ENCODE results near the gene TNFAIP1.
A peak's percentile ranks its signal among the peaks of the same experiment; 100 is the strongest.
"Not testable (repeated sequence)": the region's sequence is repeated elsewhere in the genome, so short reads cannot be mapped to it uniquely, and the experiment has no call there.

The TNFAIP1 gene, protein sequence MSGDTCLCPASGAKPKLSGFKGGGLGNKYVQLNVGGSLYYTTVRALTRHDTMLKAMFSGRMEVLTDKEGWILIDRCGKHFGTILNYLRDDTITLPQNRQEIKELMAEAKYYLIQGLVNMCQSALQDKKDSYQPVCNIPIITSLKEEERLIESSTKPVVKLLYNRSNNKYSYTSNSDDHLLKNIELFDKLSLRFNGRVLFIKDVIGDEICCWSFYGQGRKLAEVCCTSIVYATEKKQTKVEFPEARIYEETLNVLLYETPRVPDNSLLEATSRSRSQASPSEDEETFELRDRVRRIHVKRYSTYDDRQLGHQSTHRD
- 24.7 to 37.0 (median 30.9) reads per million in 3 experiments for total RNA-seq

DNA sequence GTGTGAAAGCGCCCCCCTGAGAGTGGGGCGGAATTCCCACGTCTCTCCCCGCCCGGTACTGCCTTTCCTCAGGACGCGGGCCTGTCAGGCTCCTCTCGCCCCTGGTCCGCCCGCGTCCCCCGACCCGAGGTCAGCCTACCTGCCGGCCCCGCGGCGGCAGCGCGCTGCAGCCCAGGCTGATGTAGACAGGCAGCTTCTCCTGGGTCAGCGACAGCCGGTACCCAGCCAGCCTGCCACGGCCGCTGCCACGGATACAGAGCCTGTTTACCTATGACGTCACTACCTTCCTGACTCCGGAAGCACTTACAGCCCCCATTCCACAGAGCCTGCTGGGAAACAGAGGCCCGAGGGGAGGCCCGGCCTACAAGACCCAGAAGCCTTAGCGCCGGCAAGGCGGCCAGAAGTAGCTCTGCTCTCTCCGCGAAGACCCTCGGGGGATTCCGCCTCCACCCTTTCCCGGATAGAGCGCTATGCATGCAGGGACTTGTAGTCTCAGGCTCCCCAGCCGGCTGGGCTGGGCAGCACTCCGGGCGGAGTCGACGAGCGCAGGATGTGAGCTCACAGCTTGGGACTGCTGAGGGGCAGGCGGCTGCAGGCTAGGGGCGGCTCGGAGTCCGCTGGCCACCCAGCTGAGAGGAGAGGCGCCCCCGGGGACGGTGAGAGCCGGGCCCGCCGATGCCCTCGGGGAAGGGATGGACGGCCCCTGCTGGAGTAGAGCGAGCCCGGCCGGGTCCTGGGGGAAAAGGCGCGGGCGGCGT lies at the start of gene TNFAIP1, which contains the start of gene IFT20:
Gene TNFAIP1 (plus strand): TSS at position 561 of the 758 bp plus-strand sequence. CDS start 3,761 bp downstream, outside the sequence.
Gene IFT20 (minus strand): TSS at position 272 of the 758 bp plus-strand sequence. CDS start 3,487 bp downstream, outside the sequence.
- peak; percentile 99 for DNase-seq

DNA sequence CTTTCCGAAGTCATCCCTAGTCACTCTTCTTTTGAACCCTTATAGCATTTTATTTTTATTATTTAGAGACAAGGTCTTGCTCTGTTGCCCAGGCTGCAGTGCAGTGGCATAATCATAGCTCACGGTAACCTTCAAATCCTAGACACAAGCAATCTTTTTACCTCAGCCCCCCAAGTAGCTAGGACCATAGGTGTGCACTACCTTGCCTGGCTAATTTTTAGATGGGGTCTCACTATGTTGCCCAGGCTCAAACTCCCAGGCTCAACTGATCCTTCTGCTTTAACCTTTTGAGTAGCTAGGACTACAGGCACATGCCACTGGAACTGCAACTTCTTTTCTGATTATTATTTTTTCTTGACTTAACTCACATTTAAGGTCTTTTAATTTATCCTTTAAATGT lies 49.6 kb upstream of the TNFAIP1 start:
- DNase-seq, result no peak

DNA sequence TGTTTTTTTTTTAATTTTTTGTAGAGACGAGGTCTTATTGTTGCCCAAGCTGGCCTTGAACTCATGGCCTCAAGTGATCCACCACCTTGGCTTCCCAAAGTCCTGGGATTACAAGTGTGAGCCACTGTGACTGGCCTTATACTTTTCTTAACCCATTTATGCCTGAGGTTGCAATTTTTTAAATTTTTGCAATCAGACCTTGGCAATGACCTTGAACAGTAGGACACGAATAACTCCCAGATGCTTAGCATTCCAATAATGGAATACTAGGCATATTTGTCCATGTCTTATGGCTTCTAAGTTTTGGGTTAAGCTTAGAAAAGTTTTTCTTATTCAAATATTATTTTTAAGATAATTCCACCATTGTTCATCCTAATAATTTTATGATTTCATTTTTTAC lies 44.9 kb upstream of the TNFAIP1 start:
- DNase-seq, result no peak

DNA sequence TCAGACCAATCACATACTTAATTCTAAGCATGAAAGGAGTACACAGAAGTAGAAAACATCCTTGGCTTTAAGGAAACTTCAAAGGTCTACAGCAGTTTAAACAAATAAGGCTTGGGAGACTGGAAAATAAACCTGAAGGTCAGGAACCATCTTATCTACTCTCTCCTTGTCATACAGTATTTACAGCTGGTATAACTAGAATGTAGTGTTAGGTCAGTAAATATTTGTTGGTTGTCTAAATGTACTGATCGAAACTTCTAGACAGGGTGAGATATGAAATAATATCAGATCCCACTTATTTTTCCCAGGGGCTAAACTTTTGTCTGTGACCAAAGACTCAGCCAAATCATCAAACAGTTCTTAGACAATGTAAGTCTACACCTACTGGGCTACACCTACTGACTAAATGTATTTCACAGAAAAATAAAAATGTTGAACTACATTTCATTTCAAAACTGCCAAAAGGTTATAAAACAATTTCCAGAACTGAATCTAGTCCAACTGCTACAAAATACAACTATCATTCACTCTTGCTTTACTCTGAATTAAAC lies 43.7 kb upstream of the TNFAIP1 start:
- DNase-seq, result no peak

DNA sequence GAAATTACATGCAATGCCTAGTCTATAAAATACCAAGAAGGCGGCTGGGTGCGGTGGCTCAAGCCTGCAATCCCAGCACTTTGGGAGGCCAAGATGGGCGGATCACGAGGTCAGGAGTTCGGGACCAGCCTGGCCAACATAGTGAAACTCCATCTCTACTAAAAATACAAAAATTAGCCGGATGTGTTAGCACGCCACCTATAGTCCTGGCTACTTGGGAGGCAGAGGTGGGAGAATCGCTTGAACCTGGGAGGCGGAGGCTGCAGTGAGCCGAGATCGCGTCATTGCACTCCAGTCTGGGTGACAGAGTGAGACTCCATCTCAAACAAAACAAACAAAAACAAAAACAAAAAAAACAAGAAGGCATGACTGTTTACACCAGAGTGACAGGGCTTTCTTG lies 42.7 kb upstream of the TNFAIP1 start:
- DNase-seq, result not testable (repeated sequence)

DNA sequence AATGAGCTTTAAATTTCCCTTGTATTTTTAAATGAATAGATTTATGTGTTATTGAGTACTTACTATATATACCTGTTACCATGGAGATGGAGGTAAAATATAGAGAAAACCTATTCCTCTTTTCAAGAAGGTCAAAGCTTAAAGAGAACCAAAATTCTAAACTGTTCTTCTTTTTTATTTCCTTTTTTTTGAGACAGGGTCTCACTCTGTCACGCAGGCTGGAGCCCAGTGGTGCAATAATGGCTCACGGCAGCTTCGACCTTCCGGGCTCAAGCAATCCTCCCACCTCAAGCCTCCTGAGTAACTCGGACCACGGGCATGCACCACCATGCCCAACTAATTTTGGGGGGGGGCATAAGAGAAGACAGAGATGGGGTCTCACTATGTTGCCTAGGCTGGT lies 41.6 kb upstream of the TNFAIP1 start:
- DNase-seq, result no peak

DNA sequence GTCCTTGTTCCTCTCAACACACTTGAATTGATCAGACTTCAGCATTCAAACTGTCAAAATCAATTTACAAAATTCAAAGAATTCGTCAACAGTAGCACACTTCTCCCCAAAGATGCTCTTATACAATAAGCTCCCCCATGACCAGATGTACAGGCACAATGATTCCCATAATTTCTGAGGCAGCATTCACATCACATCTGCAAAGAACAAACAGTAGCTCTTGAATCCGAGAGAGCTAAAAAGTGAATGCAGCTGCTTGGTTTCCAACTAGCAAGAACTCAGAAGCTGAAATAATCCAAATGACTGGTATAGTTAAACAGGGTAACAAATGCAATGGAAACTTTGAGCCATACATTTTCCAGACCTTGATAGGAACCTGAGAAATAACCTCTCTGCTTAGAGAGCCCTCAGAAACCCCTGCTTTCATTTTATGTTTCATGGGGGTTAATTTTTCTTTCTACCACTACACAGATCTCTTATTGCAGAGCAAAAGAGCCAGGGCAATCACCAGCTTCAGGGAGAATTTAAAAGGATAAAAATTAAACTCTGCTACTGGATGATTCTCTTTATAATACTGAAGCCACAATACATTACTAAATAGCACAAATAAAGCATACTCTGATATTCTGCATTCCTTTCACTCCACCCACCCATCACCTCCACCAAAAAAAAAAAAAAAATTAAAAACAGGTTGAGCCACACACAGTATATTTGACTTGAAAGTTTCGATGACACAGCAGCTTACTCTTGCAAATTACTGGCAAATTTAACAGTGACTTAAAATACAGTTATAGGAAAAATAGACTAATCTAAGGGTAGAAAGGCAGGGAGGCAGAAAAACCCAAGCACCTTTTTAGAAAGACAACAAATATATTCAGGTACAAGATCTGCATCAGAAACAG lies 39.6 kb upstream of the TNFAIP1 start:
- no peak for DNase-seq

DNA sequence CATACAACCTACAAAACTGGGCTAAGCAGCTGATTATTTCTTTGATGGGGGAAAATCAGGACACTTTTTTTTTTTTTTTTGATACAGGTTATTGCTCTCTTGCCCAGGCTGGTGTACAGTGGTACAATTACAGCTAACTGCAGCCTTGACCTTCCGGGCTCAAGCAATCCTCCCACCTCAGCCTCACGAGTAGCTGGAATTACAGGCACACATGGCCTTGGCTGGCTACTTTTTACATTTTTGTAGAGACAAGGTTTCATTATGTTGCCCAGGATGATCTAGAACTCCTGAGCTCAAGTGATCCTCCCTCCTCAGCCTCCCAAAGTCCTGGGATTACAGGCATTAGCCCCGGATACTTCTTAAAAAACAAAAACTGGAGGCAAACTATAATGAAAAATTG lies 37.1 kb upstream of the TNFAIP1 start:
- DNase-seq, result no peak

DNA sequence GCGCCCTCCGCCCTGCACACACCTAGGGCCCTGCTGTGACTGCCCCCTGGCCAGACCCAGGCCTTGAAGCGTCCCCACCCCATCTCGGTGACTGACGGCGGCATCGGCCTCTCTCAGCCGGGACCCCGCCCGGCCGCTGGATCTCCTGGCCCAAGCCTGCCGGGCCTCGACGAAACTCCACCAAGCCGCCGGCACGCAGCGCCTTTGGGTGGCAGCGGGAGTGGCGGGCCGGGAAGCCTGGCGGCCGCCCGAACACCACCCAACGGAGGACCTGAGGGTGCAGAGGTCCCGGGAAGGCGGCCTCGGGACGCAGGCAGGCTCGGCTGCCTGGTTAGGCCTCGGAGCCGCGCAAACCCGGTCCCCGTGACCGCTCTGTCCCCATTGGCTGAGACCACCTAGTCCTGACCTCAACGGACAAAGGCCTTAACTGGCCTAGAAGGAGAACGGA lies 28.6 kb upstream of the TNFAIP1 start:
- DNase-seq, result no peak

DNA sequence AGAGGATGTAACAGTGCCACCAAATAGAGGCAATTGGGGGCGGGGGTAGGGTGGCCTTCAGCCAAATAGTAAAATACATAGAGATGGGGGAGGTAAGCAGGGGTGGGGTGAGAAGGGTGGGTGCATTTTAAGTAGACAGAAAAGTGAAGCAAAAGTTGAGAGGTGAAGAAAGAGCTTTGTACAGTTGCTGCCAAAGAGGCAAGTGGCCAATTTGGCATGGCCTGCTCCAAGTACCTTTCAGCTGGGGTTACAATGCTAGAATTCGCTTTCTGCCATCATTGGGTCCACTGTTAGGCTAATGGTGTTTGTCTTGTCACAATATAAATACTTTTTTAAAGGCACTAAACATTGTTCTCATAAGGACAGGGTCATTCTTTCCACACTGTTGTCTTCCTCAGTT lies 21.7 kb upstream of the TNFAIP1 start:
- no peak for DNase-seq

DNA sequence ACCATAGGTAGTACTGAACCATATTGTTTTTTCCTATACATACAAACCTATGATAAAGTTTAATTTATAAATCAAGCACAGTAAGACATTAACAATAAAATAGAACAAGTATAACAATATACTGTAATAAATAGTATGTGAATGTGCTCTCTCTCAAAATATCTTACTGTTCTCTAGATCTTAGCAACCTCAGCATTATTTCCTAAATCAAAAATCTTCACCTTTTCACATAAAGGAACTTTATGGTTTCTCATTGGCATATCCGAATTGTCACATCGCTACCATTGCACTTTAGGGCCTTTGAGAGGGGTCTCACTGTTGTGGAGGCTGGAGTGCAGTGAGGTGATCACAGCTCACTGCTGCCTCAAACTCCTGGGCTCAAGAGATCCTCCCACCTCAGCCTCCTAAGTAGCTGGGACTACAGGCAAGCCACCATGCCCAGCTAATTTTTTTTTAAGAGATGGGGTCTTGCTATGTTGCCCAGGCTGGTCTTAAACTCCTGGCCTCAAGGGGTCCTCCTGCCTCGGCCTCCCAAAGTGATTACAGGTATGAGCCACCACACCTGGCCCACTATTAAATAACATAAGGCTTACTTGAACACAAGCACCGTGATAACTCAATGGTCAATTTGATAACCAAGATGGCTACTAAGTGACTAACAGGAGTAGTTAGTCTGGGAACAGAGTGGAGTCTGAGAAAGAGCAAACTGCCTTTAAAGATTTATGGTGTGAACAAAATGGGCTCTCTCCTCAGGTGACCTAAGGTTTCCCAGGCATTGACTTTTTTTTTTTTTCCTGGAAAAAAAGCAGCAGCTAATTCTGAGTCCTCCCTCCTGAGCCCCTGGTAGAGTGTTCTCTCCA lies 19.5 kb upstream of the TNFAIP1 start:
- DNase-seq, result no peak

DNA sequence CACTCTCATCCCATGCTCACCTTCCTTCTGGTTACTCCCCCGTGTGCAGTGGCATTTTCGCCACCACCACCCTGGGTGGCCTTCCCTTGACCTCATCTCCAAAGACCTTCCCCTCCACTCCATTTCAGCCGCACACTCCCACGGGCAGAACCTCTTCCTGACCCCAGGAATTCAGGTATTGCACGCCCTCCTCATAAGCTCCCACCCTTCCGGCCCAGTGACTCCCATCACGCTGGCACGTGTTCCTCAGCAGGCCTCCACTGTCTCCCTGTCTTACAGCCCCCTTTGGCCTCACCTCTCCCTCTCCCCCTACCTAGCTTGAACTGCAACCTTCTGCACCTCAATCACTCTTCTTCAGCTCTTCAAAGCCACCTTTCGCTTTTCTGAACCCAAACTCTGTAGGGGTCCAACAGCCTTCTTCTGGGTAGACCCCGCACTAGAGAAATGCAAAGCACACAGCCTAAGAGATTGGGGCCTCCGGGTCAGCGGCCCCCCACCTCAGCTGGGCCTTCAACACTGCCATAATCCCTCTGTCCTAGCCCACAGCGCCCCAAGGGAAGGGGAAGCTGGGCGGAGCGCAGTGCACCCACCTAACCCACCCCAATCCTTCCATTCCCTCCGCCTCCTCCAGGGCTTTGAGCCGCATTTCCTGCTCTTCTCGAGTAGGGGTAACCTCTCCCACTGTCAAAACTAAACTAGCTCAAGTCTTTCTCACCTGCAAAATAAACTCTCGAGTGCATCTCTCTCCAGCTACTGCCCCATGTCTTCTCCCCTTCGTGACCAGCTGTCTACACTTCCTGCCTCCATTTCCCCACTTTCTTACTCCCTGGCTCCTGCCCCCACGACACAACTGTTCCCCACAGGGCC lies 18.2 kb upstream of the TNFAIP1 start:
- DNase-seq, result no peak

DNA sequence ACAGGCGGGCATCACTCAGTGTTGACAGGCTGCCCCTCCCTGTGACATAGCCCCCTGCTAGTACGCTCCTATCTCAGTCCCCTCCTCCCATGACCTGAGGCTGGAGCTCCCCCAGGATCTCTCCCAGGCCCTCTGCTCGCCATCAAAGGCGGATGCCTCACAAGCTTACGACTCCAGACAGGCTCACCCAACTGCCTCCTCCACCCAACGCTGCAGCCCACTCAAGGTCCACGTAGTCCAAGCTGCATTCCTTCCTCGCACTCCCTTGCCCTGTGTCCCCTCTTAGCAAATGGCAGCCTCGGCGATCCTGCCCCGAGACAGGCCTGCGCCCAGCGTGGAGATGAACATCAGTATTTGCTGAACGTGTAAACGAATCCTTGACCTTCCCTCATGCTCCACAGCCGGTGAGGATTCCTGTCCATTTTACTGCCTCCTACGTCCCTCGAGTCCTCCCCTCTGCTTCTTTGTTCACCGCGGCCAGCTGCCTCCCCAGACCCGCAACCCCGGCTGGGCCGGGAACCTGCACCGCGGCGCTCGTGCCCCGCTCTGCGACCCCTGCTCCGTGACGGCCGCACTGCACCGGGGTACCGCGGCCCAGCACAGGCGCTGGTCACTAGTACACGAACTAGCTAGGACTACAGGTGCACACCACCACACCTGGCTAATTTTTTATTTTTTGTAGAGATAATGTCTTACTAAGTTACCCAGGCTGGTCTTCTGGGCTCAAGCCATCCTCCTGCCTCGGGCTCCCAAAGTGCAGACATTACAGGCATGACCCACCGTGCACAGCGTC lies 17.4 kb upstream of the TNFAIP1 start:
- no peak for DNase-seq

DNA sequence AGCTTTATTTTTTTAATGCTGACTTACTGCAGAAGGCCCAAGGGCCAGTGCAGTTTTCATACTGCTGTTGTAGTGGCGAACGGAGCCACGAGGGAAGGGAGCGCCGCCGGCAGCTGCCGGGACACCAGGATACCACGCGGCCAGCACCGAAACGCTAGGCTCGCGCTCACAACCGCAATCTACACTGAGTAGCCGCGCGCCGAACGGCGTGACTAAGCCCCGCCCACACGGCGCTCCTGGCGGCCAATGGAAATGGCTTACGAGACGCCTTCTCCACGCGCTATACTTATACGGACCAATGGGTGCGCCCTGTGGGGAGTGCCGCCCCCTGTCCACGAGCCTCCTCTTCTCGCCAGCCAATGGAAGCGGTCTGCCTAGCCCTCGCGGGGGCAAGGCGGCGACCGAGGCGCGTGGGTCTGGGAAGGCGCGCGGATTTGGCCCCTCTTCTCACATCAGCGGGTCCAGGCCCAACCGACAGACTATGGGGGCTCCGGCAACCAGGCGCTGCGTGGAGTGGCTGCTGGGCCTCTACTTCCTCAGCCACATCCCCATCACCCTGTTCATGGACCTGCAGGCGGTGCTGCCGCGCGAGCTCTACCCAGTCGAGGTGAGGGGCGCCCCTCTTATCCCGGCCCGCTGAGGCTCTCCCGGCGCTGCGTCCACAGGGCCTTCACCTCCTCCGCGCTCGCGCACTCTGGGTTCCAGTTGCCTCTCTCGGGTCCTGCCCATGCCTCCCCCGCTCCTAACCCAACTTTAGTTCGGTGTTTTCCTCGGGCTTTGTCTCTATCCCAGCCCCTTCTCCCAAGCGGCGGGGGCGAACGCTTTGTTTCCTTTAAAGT lies 16.6 kb upstream of the TNFAIP1 start, which contains the start of gene TMEM97:
Gene TMEM97 (plus strand): TSS at position 442 of the 839 bp plus-strand sequence. CDS start 40 bp downstream, at position 482.
- peak; percentile 94 for DNase-seq

DNA sequence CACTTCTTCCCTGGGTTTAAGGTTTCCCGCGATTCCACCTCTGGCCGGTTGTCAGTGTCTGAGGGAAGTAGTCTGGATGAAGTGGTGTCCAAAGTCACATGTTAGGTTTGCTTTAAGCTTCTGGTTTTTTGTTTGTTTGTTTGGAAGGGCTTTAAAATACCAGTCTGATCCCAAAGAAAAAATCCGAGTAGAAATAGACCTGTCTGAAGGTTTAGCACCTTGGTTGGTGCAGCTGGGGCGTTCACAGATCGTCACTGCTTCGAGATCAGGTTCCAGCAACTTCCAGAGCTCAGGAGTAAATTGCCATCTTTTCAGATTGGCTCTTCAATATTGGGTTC lies 16.0 kb upstream of the TNFAIP1 start:
- no peak for DNase-seq

DNA sequence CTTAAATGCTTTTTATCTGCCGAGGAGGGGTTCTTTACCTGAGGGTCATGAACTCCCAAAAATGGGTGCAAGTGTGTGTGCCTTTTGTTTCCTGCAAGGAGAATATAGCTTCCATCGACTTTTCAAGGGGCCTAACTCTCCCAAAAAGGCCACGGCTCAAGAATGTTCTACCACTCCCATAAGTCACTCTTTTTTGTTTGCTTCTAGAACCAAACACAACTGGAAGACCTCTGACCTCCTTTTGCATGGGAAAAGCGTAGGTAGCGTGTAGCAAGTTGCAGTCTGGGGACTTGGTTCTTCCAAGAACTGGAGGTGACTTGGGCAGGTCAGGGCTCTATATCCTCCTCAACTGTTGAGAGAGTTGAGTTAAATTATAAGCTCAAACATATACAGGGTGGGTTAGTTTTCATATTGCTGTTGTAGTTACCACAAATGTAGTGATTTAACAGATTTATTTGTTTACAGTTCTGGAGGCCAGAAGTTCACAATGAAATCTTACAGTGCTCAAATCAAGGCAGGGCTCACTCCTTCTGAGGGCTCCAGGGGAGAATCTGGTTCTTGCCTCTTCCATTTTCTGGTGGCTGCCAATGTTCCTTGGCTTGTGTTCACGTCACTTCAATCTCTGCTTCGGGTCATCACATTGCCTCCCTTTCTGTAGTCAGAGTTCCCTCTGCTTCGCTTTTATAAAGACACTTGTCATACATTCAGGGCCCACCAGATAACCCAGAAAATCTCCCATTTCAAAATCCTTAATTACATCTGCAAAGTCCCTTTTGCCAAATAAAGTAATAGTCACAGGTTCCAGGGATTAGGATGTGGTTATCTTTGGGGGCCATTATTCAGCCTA lies 15.1 kb upstream of the TNFAIP1 start:
- no peak for DNase-seq

DNA sequence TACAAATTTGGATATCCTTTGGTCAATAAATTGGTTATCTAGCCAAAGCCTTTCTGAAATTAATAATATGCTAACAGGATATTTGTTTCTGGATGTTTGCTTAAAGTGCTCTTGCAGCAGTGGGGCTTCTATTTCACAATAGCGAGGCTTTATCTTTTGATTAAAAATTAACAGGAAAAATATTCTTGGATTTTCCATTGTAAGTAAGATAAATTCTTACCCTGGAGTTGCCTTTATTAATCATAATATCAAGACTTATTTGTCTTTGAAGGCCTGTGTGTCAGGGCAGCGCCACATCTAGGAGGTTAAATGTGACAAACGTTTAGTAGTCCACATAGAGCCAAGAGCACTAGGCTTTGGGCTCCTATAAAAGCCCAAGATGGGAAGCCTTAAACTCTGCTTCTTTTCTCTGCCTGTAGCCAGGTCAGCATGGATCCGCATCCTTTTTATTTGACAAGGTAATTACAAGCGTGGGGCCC lies 11.3 kb upstream of the TNFAIP1 start:
- DNase-seq, result no peak

DNA sequence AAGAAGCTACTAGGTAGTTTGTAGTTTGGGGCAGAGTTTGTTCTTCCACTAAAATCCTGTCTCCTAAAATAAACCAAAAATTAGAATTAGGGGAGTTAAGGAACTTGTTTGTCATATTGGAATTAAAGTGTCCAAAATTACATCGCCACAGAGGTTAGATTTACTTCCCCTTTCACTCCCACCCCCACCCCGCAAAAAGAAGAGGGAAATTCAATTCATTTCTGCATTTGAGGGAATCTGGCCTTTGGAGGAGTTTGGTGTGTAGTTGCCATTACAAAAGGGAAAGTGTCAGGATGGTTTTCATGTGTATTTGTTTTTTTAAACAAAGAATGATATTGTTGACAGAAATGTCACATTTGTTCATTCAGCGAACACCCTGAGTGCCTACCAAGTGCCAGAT lies 10.8 kb upstream of the TNFAIP1 start:
- DNase-seq, result no peak

All from central memory CD4-positive, alpha-beta T cell (primary cell).